Activated T-helper 2 cell treated with anti-CD3 and anti-CD28 coated beads, Interferon-gamma antibody, Interleukin-2, Interleukin-4, amounts not matched to agents 10 μg/mL and 5 μg/mL and 100 μg/mL, durations not matched to agents 14 hours and 24 hours and 36 hours (primary cell): ENCODE measurements around the gene TGM2. TPM values are rescaled to one million over a fixed set of nuclear protein-coding genes. Genes with fewer than 3 reads are reported as not detected.
"Not testable (repeated sequence)": the region's sequence is repeated elsewhere in the genome, so short reads cannot be mapped to it uniquely, and the experiment has no call there.

Experiments used
- DNase-seq: peaks from one replicate; pipeline ENCODE4 v3.0.0; 2021; ENCODE audit warnings: low spot score
- H3K27ac Mint-ChIP-seq: one replicate; pipeline ENCODE4 v1.8.0; 2021; ENCODE audit warnings: mixed read lengths
- H3K27me3 Mint-ChIP-seq: one replicate; pipeline ENCODE4 v1.8.0; 2021; ENCODE audit warnings: low read depth, mixed read lengths
- H3K36me3 Mint-ChIP-seq: one replicate; pipeline ENCODE4 v1.8.0; 2021; ENCODE audit warnings: low read depth, mixed read lengths
- H3K4me1 Mint-ChIP-seq: one replicate; pipeline ENCODE4 v1.8.0; 2021; ENCODE audit warnings: low read depth, mixed read lengths
- H3K4me3 Mint-ChIP-seq: one replicate; pipeline ENCODE4 v1.8.0; 2021; ENCODE audit warnings: low read depth, mild to moderate bottlenecking, moderate library complexity, mixed read lengths
- H3K9me3 Mint-ChIP-seq: one replicate; pipeline ENCODE4 v1.8.0; 2021; ENCODE audit warnings: mixed read lengths
- intact Hi-C: fragments of 100-400 bp; cut with micrococcal nuclease; formaldehyde crosslinking; loops from one replicate; pipeline ENCODE4 v1.15.1; 2023
- total RNA-seq: library from RNA; stranded (reverse); gene quantifications from 2 replicates; pipeline ENCODE4 v1.2.3, GENCODE V29; 2022

TGM2 gene
- total RNA-seq, 1 donor from 2014 or later: not detected

DNA sequence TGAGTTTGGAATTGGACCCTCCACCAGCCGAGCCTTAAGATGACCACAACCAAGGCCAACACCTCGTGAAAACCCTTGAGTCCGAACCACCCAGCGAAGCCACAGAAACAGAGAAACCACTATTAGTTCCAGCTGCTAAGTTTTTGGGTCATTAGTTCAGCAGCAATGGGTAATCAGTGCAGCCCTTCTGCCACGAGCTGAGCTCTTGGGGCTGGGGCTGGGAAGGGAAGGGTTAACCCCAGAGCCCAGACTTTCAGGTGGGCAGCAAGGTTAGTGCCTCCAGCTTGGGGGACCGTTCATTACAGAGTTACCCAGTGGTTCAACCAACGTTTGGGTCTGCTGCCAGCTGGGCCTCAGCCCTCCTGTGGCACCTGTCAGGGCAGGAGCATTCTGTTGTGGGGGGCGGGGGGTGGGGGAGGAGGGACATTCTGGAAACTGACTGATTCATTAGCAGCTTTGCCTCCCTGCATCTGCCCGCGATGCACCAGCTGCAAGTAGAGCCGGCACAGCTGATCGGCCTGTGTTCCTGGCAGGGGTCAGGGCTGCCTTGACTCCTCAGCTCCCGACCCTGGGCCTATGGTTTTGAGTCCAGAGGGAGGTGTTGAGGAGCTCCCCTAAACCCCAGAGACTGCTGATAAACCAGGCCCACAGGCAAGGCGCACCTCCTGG is 52.7 kb downstream of the TGM2 start:
- H3K4me1 Mint-ChIP-seq: peaks cover 3% of the 10 kb centered on the region
- no peaks in the 10 kb centered on the region for H3K36me3 Mint-ChIP-seq
- no peak for DNase-seq
- no peak overlapping the region for H3K4me3 Mint-ChIP-seq
- H3K9me3 Mint-ChIP-seq: no peaks in the 10 kb centered on the region
- H3K27me3 Mint-ChIP-seq: peaks cover 14% of the 10 kb centered on the region
- intact Hi-C loops: no loop called here
- no peak overlapping the region for H3K27ac Mint-ChIP-seq

DNA sequence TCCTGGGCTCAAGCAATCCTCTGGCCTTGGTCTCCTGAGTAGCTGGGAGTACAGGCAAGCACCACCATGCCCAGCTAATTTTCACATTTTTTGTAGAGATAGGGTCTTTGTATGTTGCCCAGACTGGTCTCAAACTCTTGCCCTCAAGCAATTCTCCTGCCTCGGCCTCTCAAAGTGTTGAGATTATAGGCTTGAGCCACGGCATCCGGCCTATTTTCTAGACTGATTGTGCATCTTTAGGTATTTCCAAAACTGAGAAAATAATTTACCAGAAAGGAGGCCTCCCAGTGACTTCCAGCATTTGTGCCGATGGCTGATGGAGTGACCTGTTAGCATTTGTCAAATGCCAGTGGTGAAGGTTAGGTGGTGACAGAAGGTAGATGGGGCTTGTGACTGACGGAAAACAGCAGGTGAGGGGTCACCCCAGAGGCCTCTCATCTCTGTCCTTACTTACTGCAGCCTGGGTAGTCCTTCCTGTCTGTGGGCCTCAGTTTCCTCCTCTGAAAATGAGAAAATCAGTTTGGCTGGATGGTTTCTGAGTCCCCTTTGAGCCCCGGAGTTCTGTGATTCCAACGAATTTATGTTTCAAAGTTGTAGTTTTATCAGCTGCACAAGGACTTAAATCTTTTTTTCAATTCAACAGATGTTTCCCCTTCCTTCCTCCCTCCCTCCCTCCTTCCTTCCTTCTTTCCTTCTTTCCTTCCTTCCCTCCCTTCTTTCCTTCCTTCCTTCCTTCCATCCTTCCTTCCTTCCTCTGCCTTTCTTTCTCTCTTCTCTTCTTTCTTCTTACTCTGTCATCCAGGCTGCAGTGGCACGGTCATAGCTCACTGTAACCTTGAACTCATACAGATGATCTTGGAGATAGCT is 53.5 kb downstream of the TGM2 start:
- Mint-ChIP-seq H3K9me3 (no peaks in the 10 kb centered on the region), H3K4me1 (peaks cover 3% of the 10 kb centered on the region), H3K4me3 (no peak overlapping the region), H3K27me3 (peaks cover 8% of the 10 kb centered on the region), H3K36me3 (no peaks in the 10 kb centered on the region), H3K27ac (no peak overlapping the region)
- intact Hi-C loops: no loop called here
- no peak for DNase-seq

DNA sequence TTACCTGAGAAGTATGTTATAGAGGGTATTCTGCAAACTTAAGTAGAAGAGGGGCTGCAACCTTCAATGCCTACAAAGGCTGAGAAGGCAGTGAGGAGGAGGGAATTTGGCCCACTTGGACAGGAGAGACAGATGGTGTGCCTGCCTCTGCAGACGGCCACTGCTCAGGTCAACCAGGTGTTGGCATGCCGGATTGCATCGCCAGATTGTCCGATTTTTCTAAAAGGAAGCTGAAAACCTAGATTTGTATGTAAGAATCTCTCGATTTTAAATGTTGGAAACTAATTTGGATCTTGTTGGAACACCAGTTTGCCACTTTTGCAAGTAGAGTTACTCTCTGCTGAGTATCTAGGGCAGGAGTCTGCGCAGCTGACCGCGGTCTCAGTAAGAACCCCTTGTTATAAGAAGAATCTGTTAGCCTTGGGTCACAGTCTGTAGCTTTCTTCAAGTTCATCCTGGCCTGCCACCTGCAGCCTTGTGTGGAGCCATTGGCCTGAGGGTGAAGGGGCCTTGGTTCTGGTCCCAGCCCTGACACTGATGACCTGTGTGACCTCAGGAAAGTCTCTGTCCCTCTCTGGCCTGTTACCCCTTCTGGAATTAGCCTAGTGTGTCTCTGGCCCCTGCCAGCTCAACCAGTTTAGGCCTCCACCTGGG is 54.4 kb downstream of the TGM2 start:
- Mint-ChIP-seq H3K9me3 (no peaks in the 10 kb centered on the region), H3K27me3 (peaks cover 3% of the 10 kb centered on the region), H3K4me1 (peaks cover 3% of the 10 kb centered on the region), H3K36me3 (no peaks in the 10 kb centered on the region), H3K4me3 (no peak overlapping the region), H3K27ac (no peak overlapping the region)
- no peak for DNase-seq
- intact Hi-C loops: no loop called here

DNA sequence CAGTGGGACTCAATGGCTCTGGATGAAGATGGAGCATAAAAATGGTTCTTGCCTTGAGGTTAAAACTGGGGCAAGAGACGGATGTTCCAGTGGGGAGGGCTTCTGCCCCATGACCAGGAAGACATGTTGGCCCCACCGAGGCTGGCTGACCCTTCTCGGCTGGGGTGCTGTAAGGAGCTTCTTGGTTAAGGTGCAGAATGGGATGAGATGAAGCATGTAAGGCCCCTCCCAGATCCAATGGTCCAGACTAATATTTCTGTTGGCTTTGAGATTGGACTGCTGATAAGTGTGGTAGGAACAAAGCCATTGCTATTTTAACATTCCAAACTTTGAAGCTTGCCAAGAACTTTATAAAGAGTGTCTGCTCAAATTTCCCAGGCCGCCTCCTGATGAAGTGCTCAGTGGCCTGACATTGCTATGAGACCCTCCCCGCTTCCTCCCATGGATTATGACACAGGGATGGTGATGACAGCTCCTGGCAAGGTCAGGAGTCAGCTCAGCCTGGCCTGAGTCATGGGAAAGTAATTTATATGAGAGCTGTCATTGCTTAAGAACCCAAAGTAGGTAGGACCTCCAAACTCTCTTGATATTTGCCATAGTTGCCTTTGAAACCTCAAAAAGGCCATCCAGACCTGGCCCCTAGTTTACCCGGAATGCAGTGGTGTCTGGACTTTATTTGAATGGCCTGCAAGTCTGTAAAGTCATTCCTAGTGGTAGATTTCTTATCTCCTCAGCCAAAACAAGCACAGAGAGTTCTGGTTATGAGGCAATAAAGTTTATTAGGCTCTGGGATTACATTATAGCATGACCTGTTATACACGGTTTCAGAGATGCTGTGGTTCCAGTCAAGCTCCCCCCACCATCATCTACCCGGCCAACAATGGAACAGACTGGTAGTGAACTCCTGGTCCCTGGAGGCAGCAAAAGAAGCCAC is 55.2 kb downstream of the TGM2 start:
- peaks cover 3% of the 10 kb centered on the region for H3K4me1 Mint-ChIP-seq
- H3K27me3 Mint-ChIP-seq: peaks cover 3% of the 10 kb centered on the region
- H3K27ac Mint-ChIP-seq: no peak overlapping the region
- no peaks in the 10 kb centered on the region for H3K9me3 Mint-ChIP-seq
- no peak overlapping the region for H3K4me3 Mint-ChIP-seq
- DNase-seq: no peak
- intact Hi-C loops: no loop called here
- no peaks in the 10 kb centered on the region for H3K36me3 Mint-ChIP-seq

DNA sequence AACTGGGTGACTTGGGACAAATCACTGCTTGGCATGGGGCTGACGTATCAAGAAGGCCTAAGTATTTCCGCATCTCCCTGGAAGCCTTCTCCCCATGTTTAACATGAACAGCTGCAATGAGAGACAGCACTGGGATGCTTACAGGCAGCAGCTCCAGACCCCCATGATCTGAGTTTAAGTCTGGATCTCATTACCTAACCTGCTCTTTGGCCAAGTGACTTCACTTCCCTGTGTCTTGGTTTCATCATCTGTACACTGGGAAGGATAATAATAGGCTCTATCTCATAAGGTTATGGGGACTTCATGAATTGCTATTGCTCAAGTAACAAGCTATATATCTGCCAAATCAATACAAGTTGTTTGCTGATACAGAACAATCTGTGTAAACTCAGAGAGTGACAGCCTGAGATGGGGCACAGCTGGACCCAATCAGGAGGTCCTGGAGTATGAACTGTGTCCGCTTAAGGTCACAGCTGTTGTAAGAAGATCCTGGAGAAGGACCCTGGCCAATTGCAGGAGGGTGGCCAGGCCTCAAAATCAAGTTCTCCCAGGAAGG is 56.0 kb downstream of the TGM2 start:
- no peak overlapping the region for H3K27ac Mint-ChIP-seq

DNA sequence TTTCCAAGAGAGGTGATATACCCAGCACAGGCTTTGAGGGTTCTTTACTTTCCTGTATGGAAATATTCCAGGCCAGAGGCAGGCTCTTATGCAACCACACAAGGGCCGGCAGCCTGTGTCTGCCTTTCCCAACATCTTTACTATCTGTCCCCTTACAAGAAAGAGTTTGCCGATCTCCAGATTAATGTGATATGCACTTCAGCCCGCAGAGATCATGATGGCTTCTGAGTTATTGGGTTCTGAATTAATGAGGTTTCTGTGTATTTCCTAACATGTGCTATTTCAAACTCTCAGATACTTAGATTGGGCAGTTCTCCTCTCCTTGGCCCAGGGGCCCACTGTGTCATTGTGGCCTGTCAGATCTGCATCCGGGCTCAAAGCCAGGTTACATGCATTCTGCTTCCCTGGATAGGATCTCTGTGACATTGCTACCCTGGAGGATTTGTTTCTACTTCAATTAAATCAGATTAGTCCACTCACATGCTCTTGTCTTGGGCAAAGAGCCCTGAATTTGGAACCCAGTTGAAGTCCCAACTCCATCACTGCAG is 56.6 kb downstream of the TGM2 start:
- no peak for DNase-seq
- intact Hi-C loops: no loop called here
- H3K27ac Mint-ChIP-seq: no peak overlapping the region

More for the DNA sequence above, 56.0 kb downstream of the TGM2 start:
- peaks cover 3% of the 10 kb centered on the region for H3K4me1 Mint-ChIP-seq
- no peak overlapping the region for H3K4me3 Mint-ChIP-seq
- intact Hi-C loops: no loop called here
- peaks cover 2% of the 10 kb centered on the region for H3K27me3 Mint-ChIP-seq
- H3K36me3 Mint-ChIP-seq: no peaks in the 10 kb centered on the region
- no peak for DNase-seq
- no peaks in the 10 kb centered on the region for H3K9me3 Mint-ChIP-seq

DNA sequence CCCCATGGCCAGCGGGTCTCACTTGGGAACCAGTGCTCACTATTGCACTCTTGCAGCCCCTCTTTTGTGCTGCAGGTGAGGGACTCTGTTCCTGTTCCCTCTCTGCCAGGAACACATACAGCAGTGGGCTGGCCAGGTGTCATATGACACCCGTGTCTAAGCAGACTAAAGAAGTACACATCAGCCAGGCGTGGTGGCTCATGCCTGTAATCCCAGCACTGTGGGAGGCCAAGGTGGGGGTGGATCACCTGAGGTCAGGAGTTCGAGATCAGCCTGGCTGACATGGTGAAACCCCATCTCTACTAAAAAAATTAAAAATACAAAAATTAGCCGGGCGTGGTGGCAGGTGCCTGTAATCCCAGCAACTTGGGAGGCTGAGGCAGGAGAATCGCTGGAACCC is 57.2 kb downstream of the TGM2 start:
- H3K27ac Mint-ChIP-seq, H3K27me3 Mint-ChIP-seq, H3K9me3 Mint-ChIP-seq, H3K4me3 Mint-ChIP-seq, intact Hi-C loops, H3K36me3 Mint-ChIP-seq, H3K4me1 Mint-ChIP-seq, DNase-seq: not testable (repeated sequence)

More for the DNA sequence above, 56.6 kb downstream of the TGM2 start:
- Mint-ChIP-seq H3K9me3 (no peaks in the 10 kb centered on the region), H3K4me3 (no peak overlapping the region), H3K4me1 (peaks cover 2% of the 10 kb centered on the region), H3K27me3 (no peaks in the 10 kb centered on the region), H3K36me3 (no peaks in the 10 kb centered on the region)

DNA sequence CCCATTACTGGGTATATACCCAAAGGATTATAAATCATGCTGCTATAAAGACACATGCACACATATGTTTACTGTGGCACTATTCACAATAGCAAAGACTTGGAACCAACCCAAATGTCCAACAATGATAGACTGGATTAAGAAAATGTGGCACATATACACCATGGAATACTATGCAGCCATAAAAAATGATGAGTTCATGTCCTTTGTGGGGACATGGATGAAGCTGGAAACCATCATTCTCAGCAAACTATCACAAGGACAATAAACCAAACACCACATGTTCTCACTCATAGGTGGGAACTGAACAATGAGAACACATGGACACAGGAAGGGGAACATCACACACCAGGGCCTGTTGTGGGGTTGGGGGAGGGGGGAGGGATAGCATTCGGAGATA is 57.7 kb downstream of the TGM2 start:
- H3K27ac Mint-ChIP-seq, H3K27me3 Mint-ChIP-seq, DNase-seq, intact Hi-C loops, H3K4me3 Mint-ChIP-seq, H3K9me3 Mint-ChIP-seq, H3K36me3 Mint-ChIP-seq, H3K4me1 Mint-ChIP-seq: not testable (repeated sequence)

DNA sequence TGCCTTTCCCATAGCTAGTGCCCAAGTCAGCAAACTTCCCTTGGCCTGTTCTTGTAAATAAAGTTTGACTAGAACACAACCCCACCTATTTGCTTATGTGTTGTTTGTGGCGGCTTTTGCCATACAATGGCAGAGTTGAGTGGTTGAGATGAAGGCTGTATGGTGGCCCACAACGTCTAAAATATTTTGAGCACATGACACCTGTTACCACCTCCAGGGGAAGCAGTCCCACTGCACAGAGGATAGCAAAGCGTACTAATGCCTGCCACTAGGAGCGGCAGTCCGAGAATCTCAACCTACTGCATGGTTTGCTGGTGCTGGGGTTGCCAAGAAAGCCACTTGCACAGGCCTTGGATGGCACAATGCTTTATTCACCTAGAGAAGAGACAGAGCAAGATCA is 58.6 kb downstream of the TGM2 start:
- Mint-ChIP-seq H3K9me3 (no peaks in the 10 kb centered on the region), H3K27me3 (peaks cover 3% of the 10 kb centered on the region), H3K4me3 (no peak overlapping the region), H3K36me3 (no peaks in the 10 kb centered on the region), H3K27ac (no peak overlapping the region), H3K4me1 (no peaks in the 10 kb centered on the region)
- DNase-seq: no peak
- intact Hi-C loops: no loop called here

DNA sequence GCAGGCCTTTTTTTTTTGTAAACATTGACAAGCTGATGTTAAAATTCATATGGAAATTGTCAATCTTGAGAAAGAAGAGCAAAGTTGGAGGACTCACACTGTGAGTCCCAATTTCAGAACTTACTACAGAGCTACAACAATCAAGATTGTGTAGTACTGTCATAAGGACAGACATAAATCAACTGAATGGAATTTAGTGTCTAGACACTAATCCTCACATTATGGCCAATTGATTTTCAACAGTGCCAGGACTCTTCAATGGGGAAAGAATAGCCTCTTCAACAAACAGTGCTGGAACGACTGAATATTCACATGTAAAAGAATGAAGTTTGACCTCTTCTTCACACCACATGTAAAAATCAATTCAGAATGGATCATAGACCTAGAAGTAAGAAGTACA is 60.8 kb downstream of the TGM2 start:
- Mint-ChIP-seq H3K9me3 (peaks cover 4% of the 10 kb centered on the region), H3K36me3 (no peaks in the 10 kb centered on the region), H3K27ac (no peak overlapping the region), H3K4me1 (no peaks in the 10 kb centered on the region), H3K27me3 (peaks cover 16% of the 10 kb centered on the region), H3K4me3 (no peak overlapping the region)
- no peak for DNase-seq
- intact Hi-C loops: no loop called here

DNA sequence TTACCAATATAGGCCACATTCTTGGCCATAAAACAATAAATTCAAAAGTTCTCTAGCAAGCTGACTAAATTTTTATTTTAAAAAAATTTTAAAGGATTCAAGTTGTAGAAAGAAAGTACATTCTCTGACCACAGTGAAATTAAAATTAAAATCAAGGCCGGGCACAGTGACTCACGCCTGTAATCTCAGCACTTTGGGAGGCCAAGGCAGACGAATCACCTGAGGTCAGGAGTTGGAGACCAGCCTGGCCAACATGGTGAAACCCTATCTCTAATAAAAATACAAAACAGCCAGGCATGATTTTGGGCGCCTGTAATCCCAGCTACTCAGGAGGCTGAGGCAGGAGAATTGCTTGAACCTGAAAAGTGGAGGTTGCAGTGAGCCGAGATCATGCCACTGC is 62.9 kb downstream of the TGM2 start:
- peaks cover 16% of the 10 kb centered on the region for H3K27me3 Mint-ChIP-seq
- H3K27ac Mint-ChIP-seq, H3K9me3 Mint-ChIP-seq, intact Hi-C loops, H3K4me3 Mint-ChIP-seq, H3K36me3 Mint-ChIP-seq, H3K4me1 Mint-ChIP-seq, DNase-seq: not testable (repeated sequence)

DNA sequence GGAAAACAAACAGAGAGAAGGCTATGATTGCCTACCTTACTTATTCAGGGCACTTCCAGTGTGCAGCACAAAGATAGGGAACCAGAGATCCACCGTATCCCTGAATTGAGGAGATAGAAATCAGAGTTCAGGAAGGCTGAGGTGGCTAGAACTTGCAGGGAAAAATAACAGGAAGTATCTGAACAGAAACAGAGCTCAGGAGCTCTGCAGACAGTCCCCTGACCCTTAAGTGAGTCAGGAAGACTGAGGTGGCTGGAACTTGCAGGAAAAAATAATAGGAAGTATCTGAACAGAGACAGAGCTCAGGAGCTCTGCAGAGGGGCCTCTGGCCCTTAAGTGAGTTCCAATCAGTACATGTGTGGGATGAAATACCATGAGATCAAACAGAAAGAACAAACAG is 66.1 kb downstream of the TGM2 start:
- intact Hi-C loops: no loop called here
- Mint-ChIP-seq H3K4me1 (peaks cover 12% of the 10 kb centered on the region), H3K27me3 (peaks cover 16% of the 10 kb centered on the region), H3K27ac (no peak overlapping the region), H3K9me3 (peaks cover 4% of the 10 kb centered on the region), H3K36me3 (no peaks in the 10 kb centered on the region), H3K4me3 (no peak overlapping the region)
- DNase-seq: no peak
